GM19238 (cell line): ENCODE measurements around the gene DTWD2.

Source experiments
- DNase-seq: peaks from one replicate; pipeline ENCODE4 v3.0.0; 2011; ENCODE audit warnings: low spot score; ENCODE audit not compliant: insufficient read length

The DTWD2 gene

GRCh38 chr5:118788351-118788750 is 200.0 kb downstream of the DTWD2 start:
- no peak for DNase-seq
